Mucosa of descending colon (tissue), 3 donors: ENCODE measurements around the gene PTP4A2. TPM values are rescaled to one million over a fixed set of nuclear protein-coding genes. Genes with fewer than 3 reads are reported as not detected.

Source experiments
- ATAC-seq: fragments of 200-7000 bp; cut with Tn5 transposase; one replicate; pipeline ENCODE4 v1.9.1; 2020; ENCODE audit warnings: mild to moderate bottlenecking, moderate library complexity
- DNase-seq, 3 donors: peaks; one replicate each; pipeline ENCODE4 v3.0.0-alpha.2; 2020
- H3K36me3 ChIP-seq: fragments of 200-600 bp; one replicate; pipeline ENCODE4 v1.8.0; 2021; ENCODE audit warnings: low read depth, mild to moderate bottlenecking
- H3K4me1 ChIP-seq: fragments of 200-600 bp; one replicate; pipeline ENCODE4 v1.8.0; 2021; ENCODE audit warnings: low read depth, mild to moderate bottlenecking
- H3K4me3 ChIP-seq: fragments of 200-600 bp; one replicate; pipeline ENCODE4 v1.8.0; 2021; ENCODE audit warnings: mild to moderate bottlenecking
- H3K9me3 ChIP-seq: fragments of 200-600 bp; one replicate; pipeline ENCODE4 v1.8.0; 2021; ENCODE audit warnings: mild to moderate bottlenecking
- intact Hi-C, 2 donors: fragments of 100-400 bp; cut with DNase I in 1 of 2; cut with micrococcal nuclease in 1 of 2; formaldehyde crosslinking; loops; one replicate each; pipeline versions ENCODE4 v1.11.0 to v1.11.1; 2022; cut with DNase I, micrococcal nuclease
- total RNA-seq, 3 donors: library from RNA; stranded (reverse); fragmentation: NEBNext Ultra II Directional in 2 of 3; extraction: Animal tissue kit (Norgen Biotek cat#: 25700) in 2 of 3; gene quantifications; one replicate each; pipeline versions ENCODE4 v1.2.1 to v1.2.4, GENCODE V29; 2021 to 2023
- TF ChIP-seq, protein P1 (sequence below): fragments of 200-600 bp; IDR thresholded peaks from one replicate; pipeline ENCODE4 v1.8.0; 2022; ENCODE audit warnings: antibody characterized with exemption, mild to moderate bottlenecking
- donor health status: DM: no; HTN: no; CAD: no; lungs with moderate emphysema.
- donor health status: DM: no; HTN: no; CAD: no.
- donor health status: DM: no; HTN: yes; CAD: no.

The PTP4A2 gene
- total RNA-seq, 3 donors from 2014 or later, result 211 to 307 (median 298) TPM

- Histone ChIP-seq H3K36me3 (no peaks in the 10 kb centered on the region), H3K9me3 (no peaks in the 10 kb centered on the region), H3K4me3 (no peak overlapping the region), H3K4me1 (no peaks in the 10 kb centered on the region)
- DNase-seq, result no peak
- TF ChIP-seq, protein P1, sequence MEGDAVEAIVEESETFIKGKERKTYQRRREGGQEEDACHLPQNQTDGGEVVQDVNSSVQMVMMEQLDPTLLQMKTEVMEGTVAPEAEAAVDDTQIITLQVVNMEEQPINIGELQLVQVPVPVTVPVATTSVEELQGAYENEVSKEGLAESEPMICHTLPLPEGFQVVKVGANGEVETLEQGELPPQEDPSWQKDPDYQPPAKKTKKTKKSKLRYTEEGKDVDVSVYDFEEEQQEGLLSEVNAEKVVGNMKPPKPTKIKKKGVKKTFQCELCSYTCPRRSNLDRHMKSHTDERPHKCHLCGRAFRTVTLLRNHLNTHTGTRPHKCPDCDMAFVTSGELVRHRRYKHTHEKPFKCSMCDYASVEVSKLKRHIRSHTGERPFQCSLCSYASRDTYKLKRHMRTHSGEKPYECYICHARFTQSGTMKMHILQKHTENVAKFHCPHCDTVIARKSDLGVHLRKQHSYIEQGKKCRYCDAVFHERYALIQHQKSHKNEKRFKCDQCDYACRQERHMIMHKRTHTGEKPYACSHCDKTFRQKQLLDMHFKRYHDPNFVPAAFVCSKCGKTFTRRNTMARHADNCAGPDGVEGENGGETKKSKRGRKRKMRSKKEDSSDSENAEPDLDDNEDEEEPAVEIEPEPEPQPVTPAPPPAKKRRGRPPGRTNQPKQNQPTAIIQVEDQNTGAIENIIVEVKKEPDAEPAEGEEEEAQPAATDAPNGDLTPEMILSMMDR, result no peak
- intact Hi-C loops, result no loop called here
- ATAC-seq, result no peak
Observed at GRCh38 chr1:31970873-31971272, 32.7 kb upstream of the PTP4A2 start.

DNA sequence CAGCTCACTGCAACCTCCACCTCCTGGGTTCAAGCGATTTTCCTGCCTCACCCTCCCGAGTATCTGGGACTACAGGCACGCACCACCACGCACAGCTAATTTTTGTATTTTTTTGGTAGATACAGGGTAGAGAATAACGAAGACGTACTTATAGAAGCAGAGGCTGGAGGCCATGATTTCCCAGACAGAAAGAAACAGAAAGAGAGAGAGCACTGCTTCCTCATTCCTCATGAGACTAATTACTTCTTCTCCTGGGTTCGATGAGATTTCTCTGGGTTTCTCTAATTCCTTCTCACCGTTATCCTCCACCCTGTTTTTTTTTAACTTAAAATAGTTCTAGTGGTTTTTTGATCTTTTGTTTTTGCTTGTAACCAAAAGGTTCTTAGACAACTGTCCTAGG is 23.4 kb upstream of the PTP4A2 start:
- no peaks in the 10 kb centered on the region for H3K9me3 ChIP-seq
- TF ChIP-seq, protein P1, result no peak
- intact Hi-C loops, result no loop called here
- no peak overlapping the region for H3K4me3 ChIP-seq
- ATAC-seq (no peak), DNase-seq (no peak)
- no peaks in the 10 kb centered on the region for H3K36me3 ChIP-seq
- H3K4me1 ChIP-seq, result peaks cover 3% of the 10 kb centered on the region

DNA sequence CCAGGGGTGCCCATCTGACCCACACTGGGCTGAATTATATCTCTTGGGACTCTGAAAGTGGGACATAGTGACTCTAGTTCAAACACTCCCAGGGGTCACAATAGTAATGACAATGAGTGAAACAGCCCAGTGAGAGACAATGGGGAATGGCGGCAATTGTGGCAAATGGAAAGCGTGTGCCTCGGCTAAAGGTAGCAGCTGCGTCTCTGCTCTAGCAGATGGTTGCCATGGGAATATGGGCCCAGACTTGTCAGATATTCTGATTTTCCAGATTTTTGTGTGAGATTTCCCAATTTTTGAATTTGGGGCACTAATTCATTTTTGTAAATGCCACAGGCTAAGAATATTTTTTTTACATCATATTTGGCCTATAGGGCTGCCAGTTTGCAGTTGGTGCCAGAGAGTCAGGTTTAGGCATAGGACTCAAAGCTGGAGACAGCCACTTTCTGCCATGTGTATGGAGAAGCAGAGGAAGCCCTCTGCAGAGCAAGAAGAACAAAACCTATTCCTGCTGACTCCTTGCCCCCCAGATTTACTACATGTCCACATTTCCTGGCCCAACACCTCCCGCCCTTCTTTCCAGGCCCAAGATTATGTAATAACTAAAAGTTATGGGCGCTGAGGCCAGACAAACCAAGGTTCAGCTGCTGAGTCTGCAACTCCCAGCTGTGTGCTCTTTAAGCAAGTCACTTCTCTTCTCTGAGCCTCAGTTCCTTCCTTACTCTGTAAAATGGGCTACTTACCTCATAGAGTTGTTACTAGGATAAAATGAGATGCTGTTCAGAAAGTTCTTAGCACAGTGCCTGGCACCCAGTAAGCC is 21.6 kb upstream of the PTP4A2 start:
- H3K9me3 ChIP-seq, result no peaks in the 10 kb centered on the region
- H3K4me1 ChIP-seq, result peaks cover 19% of the 10 kb centered on the region
- ATAC-seq (no peak), DNase-seq (no peak)
- TF ChIP-seq, protein P1, result no peak
- no peak overlapping the region for H3K4me3 ChIP-seq
- intact Hi-C loops, result no loop called here
- H3K36me3 ChIP-seq, result no peaks in the 10 kb centered on the region

DNA sequence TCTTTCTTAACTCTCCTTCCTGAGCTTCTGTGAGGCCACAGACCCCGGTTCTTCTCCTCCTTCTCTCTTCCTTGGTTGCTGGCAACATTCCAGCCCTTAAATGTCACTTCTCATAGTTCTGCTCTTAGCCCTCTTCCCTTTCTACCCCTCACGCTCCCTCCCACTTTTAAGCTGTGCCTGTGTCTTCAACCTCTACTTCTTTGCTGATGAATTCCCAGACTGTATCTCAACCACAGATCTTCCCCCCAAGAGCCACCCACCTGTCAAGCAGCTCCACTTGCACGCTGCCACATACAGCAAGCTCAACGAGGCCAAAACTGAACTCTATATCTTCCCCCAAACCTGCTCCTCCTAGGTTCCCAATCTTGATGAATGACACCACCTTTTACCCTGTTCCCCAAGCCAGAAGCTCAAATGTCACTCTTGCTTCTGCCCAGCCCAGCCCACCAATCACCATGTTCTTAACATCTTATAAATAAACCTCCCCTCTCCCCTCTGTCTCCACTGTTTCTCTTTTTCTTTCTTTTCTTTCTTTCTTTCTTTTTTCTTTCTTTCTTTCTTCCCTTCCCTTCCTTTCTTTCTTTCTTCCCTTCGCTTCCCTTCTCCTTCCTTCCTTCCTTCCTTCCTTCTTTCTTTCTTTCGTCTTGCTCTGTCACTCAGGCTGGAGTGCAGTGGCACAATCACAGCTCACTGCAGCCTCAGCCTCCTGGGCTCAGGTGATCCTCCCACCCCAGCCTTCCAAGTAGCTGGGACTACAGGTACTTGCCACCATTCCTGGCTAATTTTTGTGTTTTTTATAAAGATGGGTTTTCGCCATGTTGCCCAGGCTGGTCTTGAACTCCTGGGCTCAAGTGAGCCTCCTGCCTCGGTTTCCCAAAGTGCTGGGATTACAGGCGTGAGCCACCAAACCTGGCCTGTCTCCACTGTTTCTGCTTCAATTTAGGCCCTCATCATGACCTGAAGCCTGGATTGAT is 19.8 kb upstream of the PTP4A2 start:
- Histone ChIP-seq H3K36me3 (no peaks in the 10 kb centered on the region), H3K9me3 (no peaks in the 10 kb centered on the region), H3K4me1 (peaks cover 19% of the 10 kb centered on the region), H3K4me3 (no peak overlapping the region)
- DNase-seq, result no peak
- intact Hi-C loops, result no loop called here
- TF ChIP-seq, protein P1, result no peak
- ATAC-seq, result no peak

DNA sequence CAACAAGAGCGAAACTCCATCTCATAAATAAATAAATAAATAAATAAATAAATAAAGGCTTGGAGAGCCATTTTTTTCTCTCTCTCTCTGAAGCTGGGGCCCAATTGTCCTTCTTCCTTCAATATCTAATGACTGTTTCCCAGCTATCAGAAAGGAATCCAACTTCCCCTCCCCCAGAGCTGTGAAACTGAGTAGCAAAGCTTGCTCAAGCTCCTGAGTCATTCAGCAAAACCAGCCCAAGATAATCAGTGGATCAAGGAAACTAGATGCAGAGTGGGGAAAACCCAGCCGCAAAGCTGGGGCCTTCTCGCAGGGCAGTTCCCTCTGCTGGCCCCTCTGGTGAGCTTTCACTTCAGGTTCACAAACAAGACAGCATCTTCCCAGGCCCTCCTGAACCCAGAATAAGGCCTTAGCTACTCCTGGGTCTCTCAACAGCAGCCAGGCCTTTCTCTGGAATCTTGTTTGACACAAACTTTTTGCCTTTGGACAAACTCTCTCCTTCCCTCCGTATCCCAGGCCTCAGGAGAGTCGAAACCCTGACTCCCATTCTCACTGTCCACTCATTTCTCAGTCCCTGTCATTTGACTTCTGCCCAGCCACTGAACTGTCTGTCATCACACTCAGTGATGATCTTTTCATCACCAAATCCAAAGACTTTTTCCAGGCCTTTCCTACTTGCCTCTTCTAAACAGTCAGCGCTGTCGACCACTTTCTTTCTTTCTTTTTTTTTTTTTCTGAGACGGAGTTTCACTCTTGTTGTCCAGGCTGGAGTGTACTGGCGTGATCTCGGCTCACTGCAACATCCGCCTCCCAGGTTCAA is 18.0 kb upstream of the PTP4A2 start:
- H3K4me1 ChIP-seq, result peaks cover 19% of the 10 kb centered on the region
- DNase-seq, result peak; percentile 62 to 87 (median 78)

More for the DNA sequence above, 18.0 kb upstream of the PTP4A2 start:
- no peaks in the 10 kb centered on the region for H3K9me3 ChIP-seq
- no peak overlapping the region for H3K4me3 ChIP-seq
- peak; percentile 92 for ATAC-seq
- no peaks in the 10 kb centered on the region for H3K36me3 ChIP-seq
- TF ChIP-seq, protein P1, result no peak
- intact Hi-C loops, result no loop called here
